ENCODE results near the gene TPPP3.

The TPPP3 gene

GRCh38 chr16:67421030-67421429 lies 27.7 kb upstream of the TPPP3 start:
- H3K79me2 ChIP-seq (ENCODE audit: insufficient read depth, low read length), result no peaks in the 10 kb centered on the region
- no peak overlapping the region for H3K9ac ChIP-seq (ENCODE audit: low read depth, low read length, poor library complexity, severe bottlenecking)
- no peaks in the 10 kb centered on the region for H3K9me2 ChIP-seq (replicated peaks; ENCODE audit: low read depth, low read length)
- no peaks in the 10 kb centered on the region for H3K4me1 ChIP-seq (ENCODE audit: insufficient read depth, low read length, poor library complexity, severe bottlenecking)
- TF ChIP-seq CTCF (conservative IDR thresholded peaks at IDR 0.05; ENCODE audit: low read length) (no peak), EZH2phosphoT487 (IDR thresholded peaks at IDR 0.05; ENCODE audit: borderline replicate concordance) (no peak)
- H4K20me1 ChIP-seq (ENCODE audit: insufficient read depth, low read length, poor library complexity, severe bottlenecking), result no peaks in the 10 kb centered on the region
- no peaks in the 10 kb centered on the region for H3F3A ChIP-seq (ENCODE audit: low read depth)
- no peaks in the 10 kb centered on the region for H3K9me3 ChIP-seq (ENCODE audit: insufficient read depth, low read depth, low read length)
- no peak overlapping the region for H3K4me2 ChIP-seq (ENCODE audit: low read depth, low read length, poor library complexity, severe bottlenecking)
- H3K4me3 ChIP-seq (ENCODE audit: low read length, poor library complexity, severe bottlenecking), result no peak overlapping the region
- no peaks in the 10 kb centered on the region for H3K36me3 ChIP-seq (ENCODE audit: insufficient read depth, low read length)
- no peak overlapping the region for H2AFZ ChIP-seq (ENCODE audit: low read length)
- H3K27me3 ChIP-seq (ENCODE audit: insufficient read depth, low read length, poor library complexity, severe bottlenecking), result no peaks in the 10 kb centered on the region

GRCh38 chr16:67419931-67420330 lies 26.6 kb upstream of the TPPP3 start:
- Histone ChIP-seq H3K9me3 (ENCODE audit: insufficient read depth, low read depth, low read length) (no peaks in the 10 kb centered on the region), H3K9ac (ENCODE audit: low read depth, low read length, poor library complexity, severe bottlenecking) (no peak overlapping the region), H3K4me1 (ENCODE audit: insufficient read depth, low read length, poor library complexity, severe bottlenecking) (no peaks in the 10 kb centered on the region), H3K27me3 (ENCODE audit: insufficient read depth, low read length, poor library complexity, severe bottlenecking) (no peaks in the 10 kb centered on the region), H3K4me3 (ENCODE audit: low read length, poor library complexity, severe bottlenecking) (no peak overlapping the region), H3F3A (ENCODE audit: low read depth) (no peaks in the 10 kb centered on the region), H3K36me3 (ENCODE audit: insufficient read depth, low read length) (no peaks in the 10 kb centered on the region), H4K20me1 (ENCODE audit: insufficient read depth, low read length, poor library complexity, severe bottlenecking) (no peaks in the 10 kb centered on the region), H3K79me2 (ENCODE audit: insufficient read depth, low read length) (no peaks in the 10 kb centered on the region), H3K9me2 (replicated peaks; ENCODE audit: low read depth, low read length) (no peaks in the 10 kb centered on the region), H2AFZ (ENCODE audit: low read length) (no peak overlapping the region), H3K4me2 (ENCODE audit: low read depth, low read length, poor library complexity, severe bottlenecking) (no peak overlapping the region)
- TF ChIP-seq EZH2phosphoT487 (IDR thresholded peaks at IDR 0.05; ENCODE audit: borderline replicate concordance), result no peak
- TF ChIP-seq CTCF (conservative IDR thresholded peaks at IDR 0.05; ENCODE audit: low read length), result no peak

- no peaks in the 10 kb centered on the region for H3K9me2 ChIP-seq (replicated peaks; ENCODE audit: low read depth, low read length)
- TF ChIP-seq CTCF (conservative IDR thresholded peaks at IDR 0.05; ENCODE audit: low read length), result no peak
- no peak for TF ChIP-seq EZH2phosphoT487 (IDR thresholded peaks at IDR 0.05; ENCODE audit: borderline replicate concordance)
- no peaks in the 10 kb centered on the region for H3F3A ChIP-seq (ENCODE audit: low read depth)
- no peak overlapping the region for H3K9ac ChIP-seq (ENCODE audit: low read depth, low read length, poor library complexity, severe bottlenecking)
- H3K36me3 ChIP-seq (ENCODE audit: insufficient read depth, low read length), result no peaks in the 10 kb centered on the region
- H3K9me3 ChIP-seq (ENCODE audit: insufficient read depth, low read depth, low read length), result no peaks in the 10 kb centered on the region
- no peaks in the 10 kb centered on the region for H4K20me1 ChIP-seq (ENCODE audit: insufficient read depth, low read length, poor library complexity, severe bottlenecking)
- no peaks in the 10 kb centered on the region for H3K79me2 ChIP-seq (ENCODE audit: insufficient read depth, low read length)
- H3K27me3 ChIP-seq (ENCODE audit: insufficient read depth, low read length, poor library complexity, severe bottlenecking), result no peaks in the 10 kb centered on the region
- H3K4me3 ChIP-seq (ENCODE audit: low read length, poor library complexity, severe bottlenecking), result no peak overlapping the region
- H2AFZ ChIP-seq (ENCODE audit: low read length), result no peak overlapping the region
- H3K4me2 ChIP-seq (ENCODE audit: low read depth, low read length, poor library complexity, severe bottlenecking), result no peak overlapping the region
- H3K4me1 ChIP-seq (ENCODE audit: insufficient read depth, low read length, poor library complexity, severe bottlenecking), result no peaks in the 10 kb centered on the region
Measured at GRCh38 chr16:67419502-67419901, 26.2 kb upstream of the TPPP3 start.

Data from Loucy (cell line).